Suprapubic skin (tissue), 4 donors: ENCODE data around the gene LTBP3.

Source experiments
- CTCF ChIP-seq, 2 donors: fragments of 200-600 bp in 1 of 2; fragments of 450-650 bp in 1 of 2; sonication (generic) in 1 of 2; IDR thresholded peaks; one replicate each; pipeline ENCODE4 v1.5.1; 2016 to 2019; ENCODE audit warnings: antibody characterized with exemption in 2 of 2, mild to moderate bottlenecking in 1 of 2, moderate library complexity in 1 of 2
- POLR2A ChIP-seq, 2 donors: fragments of 450-650 bp; IDR thresholded peaks; one replicate each; pipeline ENCODE4 v1.6.1; 2017; ENCODE audit warnings: antibody characterized with exemption in 2 of 2, mild to moderate bottlenecking in 2 of 2, moderate library complexity in 2 of 2
- POLR2AphosphoS5 ChIP-seq, 3 donors: sonication (generic); formaldehyde crosslinking; IDR thresholded peaks; one replicate each; pipeline ENCODE4 v1.6.1; 2017; ENCODE audit warnings: antibody characterized with exemption in 3 of 3

- TF ChIP-seq CTCF (IDR thresholded peaks at IDR 0.05) (peak in 1 of 2 donors; percentile 56), POLR2A (IDR thresholded peaks at IDR 0.05) (no peak), POLR2AphosphoS5 (IDR thresholded peaks at IDR 0.05) (no peak)
Observed at GRCh38 chr11:65551572-65552387, 6.4 kb downstream of the LTBP3 start.
